DOHH2 (cell line): Measurements from ENCODE around the gene LPAR1.
"Not testable (repeated sequence)": the region's sequence is repeated elsewhere in the genome, so short reads cannot be mapped to it uniquely, and the experiment has no call there.

Experiments
- H3F3A ChIP-seq: fragments of 200-600 bp; sonication (generic), shearing (Covaris generic); 2 replicates; pipeline ENCODE4 v1.6.0; 2016; ENCODE audit warnings: antibody characterized with exemption, mild to moderate bottlenecking; ENCODE audit not compliant: control insufficient read depth, insufficient read depth
- H3K27ac ChIP-seq: fragments of 200-600 bp; sonication (generic); 2 replicates; pipeline ENCODE4 v1.5.1; 2014; ENCODE audit warnings: low read depth, mild to moderate bottlenecking, low read length, moderate library complexity
- H3K27me3 ChIP-seq: fragments of 200-600 bp; sonication (generic); 2 replicates; pipeline ENCODE4 v1.6.1; 2014; ENCODE audit warnings: mild to moderate bottlenecking, low read length, mixed read lengths; ENCODE audit not compliant: control insufficient read depth
- H3K36me3 ChIP-seq: fragments of 200-600 bp; sonication (generic); 2 replicates; pipeline ENCODE4 v1.6.1; 2014; ENCODE audit warnings: mild to moderate bottlenecking, low read length, moderate library complexity, mixed read lengths; ENCODE audit not compliant: control insufficient read depth
- H3K4me1 ChIP-seq: fragments of 200-600 bp; sonication (generic); 2 replicates; pipeline ENCODE4 v1.6.1; 2014; ENCODE audit warnings: mild to moderate bottlenecking, low read length, mixed read lengths; ENCODE audit not compliant: control insufficient read depth
- H3K4me2 ChIP-seq: fragments of 200-600 bp; sonication (generic); 2 replicates; pipeline ENCODE4 v1.6.0; 2014; ENCODE audit warnings: mild to moderate bottlenecking, low read length, moderate library complexity
- H3K4me3 ChIP-seq: fragments of 200-600 bp; sonication (generic); 2 replicates; pipeline ENCODE4 v1.5.1; 2014; ENCODE audit warnings: mild to moderate bottlenecking, low read length, mixed read lengths
- H3K79me2 ChIP-seq: fragments of 200-600 bp; sonication (generic); 2 replicates; pipeline ENCODE4 v1.6.1; 2014; ENCODE audit warnings: mild to moderate bottlenecking, low read length, mixed read lengths; ENCODE audit not compliant: control insufficient read depth
- H3K9me2 ChIP-seq: fragments of 200-600 bp; sonication (generic); replicated peaks from 2 replicates; pipeline ENCODE4 v1.6.1; 2014; ENCODE audit warnings: mild to moderate bottlenecking, low read length, mixed read lengths; ENCODE audit not compliant: control insufficient read depth
- H3K9me3 ChIP-seq: fragments of 200-600 bp; sonication (generic); 2 replicates; pipeline ENCODE4 v1.6.1; 2014; ENCODE audit warnings: antibody characterized with exemption, low read length, mixed read lengths; ENCODE audit not compliant: control insufficient read depth, insufficient read depth
- H4K20me1 ChIP-seq: fragments of 200-600 bp; sonication (generic); 2 replicates; pipeline ENCODE4 v1.6.0; 2014; ENCODE audit warnings: low read depth, mild to moderate bottlenecking, antibody characterized with exemption, low read length, moderate library complexity; ENCODE audit not compliant: control insufficient read depth, insufficient read depth
- EZH2phosphoT487 ChIP-seq: fragments of 200-600 bp; sonication (generic); IDR thresholded peaks from 2 replicates; pipeline ENCODE4 v1.6.1; 2017; ENCODE audit warnings: borderline replicate concordance, mild to moderate bottlenecking, antibody characterized with exemption, low read length, moderate library complexity, mixed read lengths
- TF ChIP-seq, protein P1 (sequence below): fragments of 200-600 bp; sonication (generic); IDR thresholded peaks from one replicate; pipeline ENCODE4 v1.5.1; 2014; ENCODE audit warnings: antibody characterized with exemption, mild to moderate bottlenecking, low read depth, low read length; ENCODE audit not compliant: poor library complexity, severe bottlenecking

LPAR1 gene

DNA sequence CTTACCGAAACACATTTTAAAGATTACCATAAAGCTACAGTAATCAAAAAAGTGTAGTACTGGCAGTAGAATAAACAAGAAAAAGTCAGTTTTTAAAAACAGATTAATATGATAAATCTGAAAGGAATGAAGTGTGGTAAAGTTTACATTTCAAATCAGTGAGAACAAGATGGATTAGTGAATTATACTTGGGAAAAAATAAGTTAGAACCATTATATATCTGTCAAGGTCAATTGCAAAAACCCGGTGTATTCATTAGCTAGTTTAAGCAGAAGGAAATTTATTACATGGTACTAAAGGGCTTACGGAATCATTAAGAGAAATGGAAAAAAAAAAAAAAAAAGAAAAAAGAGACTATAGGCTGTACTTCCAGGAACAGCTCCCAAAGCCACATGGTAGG lies 205.3 kb downstream of the LPAR1 start:
- H3K27ac ChIP-seq = no peak overlapping the region
- no peaks in the 10 kb centered on the region for H3K27me3 ChIP-seq
- no peaks in the 10 kb centered on the region for H3K9me2 ChIP-seq
- H3K9me3 ChIP-seq = no peaks in the 10 kb centered on the region
- H3F3A ChIP-seq = no peaks in the 10 kb centered on the region
- H4K20me1 ChIP-seq = no peaks in the 10 kb centered on the region
- no peaks in the 10 kb centered on the region for H3K36me3 ChIP-seq
- TF ChIP-seq EZH2phosphoT487 = no peak
- TF ChIP-seq, protein P1, sequence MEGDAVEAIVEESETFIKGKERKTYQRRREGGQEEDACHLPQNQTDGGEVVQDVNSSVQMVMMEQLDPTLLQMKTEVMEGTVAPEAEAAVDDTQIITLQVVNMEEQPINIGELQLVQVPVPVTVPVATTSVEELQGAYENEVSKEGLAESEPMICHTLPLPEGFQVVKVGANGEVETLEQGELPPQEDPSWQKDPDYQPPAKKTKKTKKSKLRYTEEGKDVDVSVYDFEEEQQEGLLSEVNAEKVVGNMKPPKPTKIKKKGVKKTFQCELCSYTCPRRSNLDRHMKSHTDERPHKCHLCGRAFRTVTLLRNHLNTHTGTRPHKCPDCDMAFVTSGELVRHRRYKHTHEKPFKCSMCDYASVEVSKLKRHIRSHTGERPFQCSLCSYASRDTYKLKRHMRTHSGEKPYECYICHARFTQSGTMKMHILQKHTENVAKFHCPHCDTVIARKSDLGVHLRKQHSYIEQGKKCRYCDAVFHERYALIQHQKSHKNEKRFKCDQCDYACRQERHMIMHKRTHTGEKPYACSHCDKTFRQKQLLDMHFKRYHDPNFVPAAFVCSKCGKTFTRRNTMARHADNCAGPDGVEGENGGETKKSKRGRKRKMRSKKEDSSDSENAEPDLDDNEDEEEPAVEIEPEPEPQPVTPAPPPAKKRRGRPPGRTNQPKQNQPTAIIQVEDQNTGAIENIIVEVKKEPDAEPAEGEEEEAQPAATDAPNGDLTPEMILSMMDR = no peak
- H3K4me3 ChIP-seq = no peak overlapping the region
- no peaks in the 10 kb centered on the region for H3K4me1 ChIP-seq
- H3K79me2 ChIP-seq = no peaks in the 10 kb centered on the region
- no peak overlapping the region for H3K4me2 ChIP-seq

DNA sequence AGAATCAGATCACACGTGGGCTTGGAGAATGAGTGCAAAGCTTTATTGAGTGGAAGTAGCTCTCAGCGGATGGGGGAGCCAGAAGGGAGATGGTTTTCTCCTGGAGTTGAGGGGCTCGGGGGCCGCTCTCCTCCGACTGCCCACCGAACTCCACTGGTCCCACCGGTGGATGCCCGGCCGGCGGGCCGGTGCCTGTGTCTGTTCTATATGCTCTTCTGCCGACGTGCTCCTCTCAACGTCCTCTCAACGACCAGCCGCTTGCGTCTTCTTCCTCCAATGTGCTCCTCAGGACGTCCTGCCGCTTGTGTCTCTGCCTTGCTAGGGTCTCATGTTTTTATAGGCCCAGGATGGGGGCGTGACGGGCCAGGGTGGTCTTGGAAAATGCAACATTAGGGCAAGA lies 207.8 kb downstream of the LPAR1 start:
- no peak overlapping the region for H3K4me3 ChIP-seq
- H3K9me3 ChIP-seq = no peaks in the 10 kb centered on the region
- TF ChIP-seq, protein P1 = no peak
- no peak for TF ChIP-seq EZH2phosphoT487
- H3K4me2 ChIP-seq = no peak overlapping the region
- H3K27me3 ChIP-seq = no peaks in the 10 kb centered on the region
- no peaks in the 10 kb centered on the region for H3K36me3 ChIP-seq
- no peaks in the 10 kb centered on the region for H3K4me1 ChIP-seq
- no peaks in the 10 kb centered on the region for H4K20me1 ChIP-seq
- no peaks in the 10 kb centered on the region for H3K79me2 ChIP-seq
- H3K9me2 ChIP-seq = no peaks in the 10 kb centered on the region
- H3F3A ChIP-seq = no peaks in the 10 kb centered on the region
- H3K27ac ChIP-seq = no peak overlapping the region

DNA sequence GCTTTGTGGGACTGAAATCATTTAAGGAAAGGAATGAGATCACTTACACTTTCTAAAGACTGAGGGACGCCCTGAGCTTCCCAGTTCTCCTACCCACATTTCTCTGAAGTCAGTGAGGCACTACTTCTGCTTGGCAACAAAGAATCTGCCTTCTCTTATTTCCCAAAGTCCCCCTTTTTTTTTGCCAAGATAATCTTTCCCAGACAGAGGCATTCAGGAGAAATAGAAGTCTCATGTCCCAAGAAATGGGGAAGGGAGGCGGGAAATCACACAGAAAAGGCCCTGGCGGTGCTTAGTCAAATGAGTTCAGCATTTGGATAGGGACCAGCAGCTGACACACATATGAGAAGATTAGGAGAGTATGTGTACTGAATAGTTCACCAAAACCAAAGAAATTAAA lies 210.0 kb downstream of the LPAR1 start:
- H3K4me1 ChIP-seq = no peaks in the 10 kb centered on the region
- no peaks in the 10 kb centered on the region for H3K9me3 ChIP-seq
- H3F3A ChIP-seq = no peaks in the 10 kb centered on the region
- H3K36me3 ChIP-seq = no peaks in the 10 kb centered on the region
- TF ChIP-seq, protein P1 = no peak
- no peak for TF ChIP-seq EZH2phosphoT487
- H3K79me2 ChIP-seq = no peaks in the 10 kb centered on the region
- H3K9me2 ChIP-seq = no peaks in the 10 kb centered on the region
- no peak overlapping the region for H3K27ac ChIP-seq
- H4K20me1 ChIP-seq = no peaks in the 10 kb centered on the region
- H3K4me3 ChIP-seq = no peak overlapping the region
- H3K4me2 ChIP-seq = no peak overlapping the region
- no peaks in the 10 kb centered on the region for H3K27me3 ChIP-seq

DNA sequence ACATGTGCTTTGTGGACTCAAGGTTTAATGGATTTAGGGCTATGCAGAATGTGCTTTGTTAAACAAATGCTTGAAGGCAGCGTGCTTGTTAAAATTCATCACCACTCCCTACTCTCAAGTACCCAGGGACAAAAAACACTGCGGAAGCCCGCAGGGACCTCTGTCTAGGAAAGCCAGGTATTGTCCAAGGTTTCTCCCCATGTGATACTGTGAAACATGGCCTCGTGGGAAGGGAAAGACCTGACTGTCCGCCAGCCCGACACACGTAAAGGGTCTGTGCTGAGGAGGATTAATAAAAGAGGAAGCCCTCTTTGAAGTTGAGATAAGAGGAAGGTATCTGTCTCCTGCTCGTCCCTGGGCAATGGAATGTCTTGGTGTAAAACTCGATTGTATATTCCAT lies 211.9 kb downstream of the LPAR1 start:
- not testable (repeated sequence) for H3K9me3 ChIP-seq, H3K27ac ChIP-seq, H3K9me2 ChIP-seq, H3K4me1 ChIP-seq, H3K4me3 ChIP-seq, H3K79me2 ChIP-seq, H3K36me3 ChIP-seq, H3F3A ChIP-seq, H3K27me3 ChIP-seq, H3K4me2 ChIP-seq, H4K20me1 ChIP-seq
